HG02970 (cell line): ENCODE data around the gene GPRASP1.
A peak's percentile ranks its signal among the peaks of the same experiment; 100 is the strongest.
"Not testable (repeated sequence)": the region's sequence is repeated elsewhere in the genome, so short reads cannot be mapped to it uniquely, and the experiment has no call there.

Experiments used
- ATAC-seq: cut with Tn5 transposase; IDR thresholded peaks from one replicate; pipeline ENCODE4 v1.9.1; 2021; ENCODE audit warnings: mild to moderate bottlenecking, moderate library complexity, moderate number of reproducible peaks; ENCODE audit not compliant: unreplicated experiment, low FRiP score

Gene GPRASP1, protein sequence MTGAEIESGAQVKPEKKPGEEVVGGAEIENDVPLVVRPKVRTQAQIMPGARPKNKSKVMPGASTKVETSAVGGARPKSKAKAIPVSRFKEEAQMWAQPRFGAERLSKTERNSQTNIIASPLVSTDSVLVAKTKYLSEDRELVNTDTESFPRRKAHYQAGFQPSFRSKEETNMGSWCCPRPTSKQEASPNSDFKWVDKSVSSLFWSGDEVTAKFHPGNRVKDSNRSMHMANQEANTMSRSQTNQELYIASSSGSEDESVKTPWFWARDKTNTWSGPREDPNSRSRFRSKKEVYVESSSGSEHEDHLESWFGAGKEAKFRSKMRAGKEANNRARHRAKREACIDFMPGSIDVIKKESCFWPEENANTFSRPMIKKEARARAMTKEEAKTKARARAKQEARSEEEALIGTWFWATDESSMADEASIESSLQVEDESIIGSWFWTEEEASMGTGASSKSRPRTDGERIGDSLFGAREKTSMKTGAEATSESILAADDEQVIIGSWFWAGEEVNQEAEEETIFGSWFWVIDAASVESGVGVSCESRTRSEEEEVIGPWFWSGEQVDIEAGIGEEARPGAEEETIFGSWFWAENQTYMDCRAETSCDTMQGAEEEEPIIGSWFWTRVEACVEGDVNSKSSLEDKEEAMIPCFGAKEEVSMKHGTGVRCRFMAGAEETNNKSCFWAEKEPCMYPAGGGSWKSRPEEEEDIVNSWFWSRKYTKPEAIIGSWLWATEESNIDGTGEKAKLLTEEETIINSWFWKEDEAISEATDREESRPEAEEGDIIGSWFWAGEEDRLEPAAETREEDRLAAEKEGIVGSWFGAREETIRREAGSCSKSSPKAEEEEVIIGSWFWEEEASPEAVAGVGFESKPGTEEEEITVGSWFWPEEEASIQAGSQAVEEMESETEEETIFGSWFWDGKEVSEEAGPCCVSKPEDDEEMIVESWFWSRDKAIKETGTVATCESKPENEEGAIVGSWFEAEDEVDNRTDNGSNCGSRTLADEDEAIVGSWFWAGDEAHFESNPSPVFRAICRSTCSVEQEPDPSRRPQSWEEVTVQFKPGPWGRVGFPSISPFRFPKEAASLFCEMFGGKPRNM (N-terminal part only)

DNA sequence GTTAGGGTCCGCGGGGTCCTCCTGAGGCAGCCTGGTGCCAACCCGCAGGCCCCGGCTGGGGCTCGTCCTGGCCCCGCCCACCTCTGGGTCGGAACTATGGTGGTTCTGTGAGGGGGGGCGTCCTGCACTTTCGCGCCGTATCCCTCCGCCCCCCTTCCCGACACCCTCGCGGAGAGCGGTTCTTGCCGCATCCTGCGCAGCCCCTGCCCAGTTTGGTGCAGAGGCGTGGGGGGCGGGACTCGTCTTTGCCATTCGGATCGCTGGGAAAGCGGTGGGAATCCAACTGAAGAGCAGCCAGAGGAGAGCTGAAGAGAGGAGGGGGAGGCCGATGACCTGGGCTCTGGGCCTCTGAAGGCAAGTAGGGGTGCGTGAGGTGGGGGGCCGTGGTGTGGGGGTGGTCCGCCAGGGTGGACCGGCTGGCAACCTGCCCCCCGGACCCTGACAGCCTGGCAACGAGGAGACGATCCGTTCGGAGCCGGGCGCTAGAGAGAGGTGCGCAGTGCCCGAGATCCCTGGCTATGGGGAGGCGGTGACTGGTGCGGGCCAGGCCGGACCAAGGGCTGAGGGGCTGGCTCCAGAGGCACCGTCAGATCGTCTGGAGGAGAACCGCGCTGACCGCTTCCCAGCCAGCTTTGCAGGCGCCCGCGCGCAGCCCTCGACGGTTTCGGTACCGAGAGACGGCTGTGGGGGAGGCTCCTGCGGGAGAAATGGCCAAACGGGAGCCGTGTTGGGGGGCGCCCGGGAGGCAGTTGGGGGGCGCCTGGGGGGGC, at the start of gene GPRASP1:
Gene GPRASP1, plus strand, starts transcription at position 242 of the 770 bp plus-strand sequence. CDS start 2,431 bp downstream, outside the sequence.
- no peak for ATAC-seq

DNA sequence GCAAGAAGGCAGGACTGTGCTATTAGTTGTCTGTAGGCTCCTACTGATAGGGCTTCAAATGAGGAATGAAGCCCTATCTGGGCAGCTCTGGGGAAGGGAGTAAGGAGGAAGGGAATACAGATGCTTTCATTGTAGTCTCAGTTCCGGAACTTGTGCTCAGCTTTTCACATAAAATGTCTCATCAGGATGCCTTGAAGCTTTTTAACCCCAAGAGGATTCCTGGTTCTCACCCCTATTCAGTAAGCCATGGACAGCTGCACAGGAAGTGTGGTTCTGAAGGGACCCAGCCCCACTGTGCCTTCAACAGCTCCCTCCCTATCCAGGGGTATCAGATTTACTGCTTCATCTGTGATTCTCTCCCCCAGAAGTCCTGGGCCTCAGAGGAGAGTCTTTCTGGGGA, 47.0 kb upstream of the GPRASP1 start:
- no peak for ATAC-seq

DNA sequence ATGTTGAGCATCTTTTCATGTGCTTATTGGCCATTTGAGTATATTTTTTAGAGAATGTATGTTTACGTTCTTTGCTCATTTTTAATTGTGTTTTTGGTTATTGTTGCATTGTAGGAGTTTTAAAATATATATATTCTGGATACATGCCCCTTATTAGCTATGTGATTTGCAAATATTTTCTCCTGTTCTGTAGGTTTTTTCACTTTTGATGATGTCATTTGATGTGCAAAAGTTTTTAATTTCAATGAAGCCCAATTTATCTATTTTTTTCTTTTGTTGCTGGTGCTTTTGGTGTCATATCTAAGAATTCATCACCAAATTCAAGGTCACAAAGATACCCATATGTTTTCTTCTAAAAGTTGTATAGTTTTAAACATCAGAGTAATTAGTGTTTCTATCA, 45.2 kb upstream of the GPRASP1 start:
- ATAC-seq, result no peak

DNA sequence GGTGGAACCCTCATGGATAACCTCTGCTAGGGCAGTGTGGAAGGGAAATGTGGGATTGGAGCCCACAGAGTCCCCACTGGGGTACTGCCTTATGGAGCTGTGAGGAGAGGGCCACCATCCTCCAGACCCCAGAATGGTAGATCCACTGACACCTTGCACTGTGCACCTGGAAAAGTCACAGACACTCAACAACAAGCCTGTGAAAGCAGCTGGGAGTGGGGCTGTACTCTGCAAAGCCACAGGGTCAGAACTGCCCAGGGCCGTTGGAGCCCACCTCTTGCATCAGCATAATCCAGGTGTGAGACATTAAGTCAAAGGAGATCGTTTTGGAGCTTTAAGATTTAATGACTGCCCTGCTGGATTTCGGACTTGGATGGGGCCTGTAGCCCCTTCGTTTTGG, 40.4 kb upstream of the GPRASP1 start:
- ATAC-seq, result no peak

DNA sequence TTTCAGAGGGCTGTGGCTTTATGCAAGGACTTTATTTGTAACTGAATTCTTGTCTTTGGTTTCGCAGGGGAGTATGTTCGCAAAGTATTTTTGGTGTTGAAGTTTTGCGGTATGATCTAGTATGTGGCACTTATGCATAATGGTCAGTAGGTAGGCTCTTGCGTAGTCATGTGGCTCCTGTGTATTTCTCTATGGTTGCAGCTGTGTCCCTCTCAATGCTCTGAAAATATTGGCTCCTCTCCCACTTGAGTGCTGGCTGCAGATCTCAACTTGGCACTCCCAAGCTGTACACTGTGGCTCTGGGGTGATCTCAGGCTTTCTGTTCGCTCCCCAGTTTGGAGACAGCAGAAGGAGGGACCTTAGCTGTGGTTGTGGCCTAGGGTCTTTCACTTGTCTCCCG, 27.2 kb upstream of the GPRASP1 start:
- no peak for ATAC-seq

DNA sequence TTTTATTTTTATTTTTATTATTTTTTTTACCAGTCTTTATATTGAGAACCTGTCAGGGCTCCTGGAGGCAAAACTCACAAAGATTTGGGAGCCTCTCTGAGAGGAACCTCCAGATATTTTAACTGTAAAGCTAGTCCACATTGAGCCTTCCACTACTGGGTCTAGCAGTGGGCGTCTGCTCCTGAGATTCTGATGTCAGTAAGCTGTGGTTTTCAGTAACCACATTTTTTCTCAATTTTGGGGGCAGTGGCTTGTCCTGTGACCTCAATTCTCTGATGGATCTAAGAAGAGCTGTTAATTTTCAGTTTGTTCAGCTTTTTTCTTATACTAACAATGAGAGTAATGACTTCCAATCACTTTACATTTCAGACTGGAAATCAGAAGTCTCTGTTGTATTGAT, 23.6 kb upstream of the GPRASP1 start:
- ATAC-seq, result no peak

DNA sequence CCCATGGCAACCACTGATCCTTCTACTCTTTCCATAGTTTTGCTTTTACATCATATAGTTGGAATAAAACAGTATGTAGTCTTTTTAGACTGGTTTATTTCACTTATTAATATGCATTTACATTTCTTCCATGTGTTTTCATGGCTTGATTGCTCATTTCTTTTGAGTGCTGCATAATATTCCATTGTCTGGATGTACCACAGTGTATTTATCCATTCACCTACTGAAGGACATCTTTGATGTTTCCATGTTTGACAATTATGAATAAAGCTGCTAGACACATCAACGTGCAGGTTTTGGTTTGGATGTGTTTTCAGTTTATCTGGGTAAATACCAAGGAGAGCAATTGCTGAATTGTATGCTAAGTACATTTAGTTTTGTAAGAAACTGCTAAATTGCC, 13.7 kb upstream of the GPRASP1 start:
- ATAC-seq, result no peak

DNA sequence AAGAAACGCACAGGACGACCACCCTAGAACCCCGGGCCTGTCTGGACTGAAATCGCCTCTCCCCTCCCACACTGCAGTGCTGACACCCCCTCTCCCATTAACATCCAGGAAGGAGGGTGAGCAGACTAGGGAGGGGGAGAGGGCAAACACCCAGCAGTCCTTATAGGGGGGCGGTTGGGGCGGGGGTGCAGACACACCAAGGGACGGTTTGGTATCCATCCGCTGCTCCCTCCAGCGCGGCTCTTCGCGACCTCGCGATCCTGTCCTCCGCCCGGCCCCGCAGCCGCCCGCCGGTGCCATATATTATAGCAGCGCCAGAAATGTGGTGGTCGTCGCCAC, 411 bp upstream of the GPRASP1 start:
- ATAC-seq, result no peak

DNA sequence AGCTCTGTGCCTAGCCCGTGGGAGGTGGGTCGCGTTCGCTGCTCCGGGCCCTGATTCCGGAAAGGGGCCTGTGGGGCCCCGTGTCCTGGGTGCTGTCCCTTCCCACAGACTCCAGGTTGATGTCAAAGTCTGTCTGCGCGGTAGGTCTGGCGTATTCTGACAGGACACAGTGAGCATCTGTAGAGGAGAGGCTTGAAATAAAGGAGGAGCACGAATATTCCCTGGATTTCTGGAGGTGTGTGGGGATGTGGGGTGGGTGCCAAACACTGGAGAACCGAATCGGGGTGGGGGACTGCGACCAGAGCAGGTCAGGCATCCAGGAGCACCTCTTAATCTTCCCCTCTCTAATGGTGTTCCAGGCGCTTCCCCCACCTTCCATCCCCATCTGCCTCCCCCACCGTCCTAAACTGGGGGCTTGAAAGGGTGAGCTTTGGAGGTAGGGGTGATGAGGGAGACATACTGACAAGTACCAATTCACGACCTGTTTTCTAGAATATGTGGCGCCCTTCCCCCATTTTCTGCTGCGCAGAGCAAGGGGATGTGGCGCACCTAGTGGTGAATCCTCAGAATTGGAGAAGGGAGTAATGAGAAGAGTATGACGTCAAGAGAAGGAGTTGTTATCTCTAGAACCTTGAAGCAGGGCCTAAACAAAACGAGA, 877 bp downstream of the GPRASP1 start:
- no peak for ATAC-seq

DNA sequence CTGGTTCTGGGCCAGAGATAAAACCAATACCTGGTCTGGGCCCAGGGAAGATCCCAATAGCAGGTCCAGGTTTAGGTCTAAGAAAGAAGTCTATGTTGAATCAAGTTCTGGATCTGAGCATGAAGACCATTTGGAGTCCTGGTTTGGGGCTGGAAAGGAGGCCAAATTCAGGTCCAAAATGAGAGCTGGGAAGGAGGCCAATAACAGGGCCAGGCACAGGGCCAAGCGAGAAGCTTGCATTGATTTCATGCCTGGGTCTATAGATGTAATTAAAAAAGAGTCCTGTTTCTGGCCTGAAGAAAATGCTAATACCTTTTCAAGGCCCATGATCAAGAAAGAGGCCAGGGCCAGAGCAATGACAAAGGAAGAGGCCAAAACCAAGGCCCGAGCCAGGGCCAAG, 3.4 kb downstream of the GPRASP1 start:
- no peak for ATAC-seq

DNA sequence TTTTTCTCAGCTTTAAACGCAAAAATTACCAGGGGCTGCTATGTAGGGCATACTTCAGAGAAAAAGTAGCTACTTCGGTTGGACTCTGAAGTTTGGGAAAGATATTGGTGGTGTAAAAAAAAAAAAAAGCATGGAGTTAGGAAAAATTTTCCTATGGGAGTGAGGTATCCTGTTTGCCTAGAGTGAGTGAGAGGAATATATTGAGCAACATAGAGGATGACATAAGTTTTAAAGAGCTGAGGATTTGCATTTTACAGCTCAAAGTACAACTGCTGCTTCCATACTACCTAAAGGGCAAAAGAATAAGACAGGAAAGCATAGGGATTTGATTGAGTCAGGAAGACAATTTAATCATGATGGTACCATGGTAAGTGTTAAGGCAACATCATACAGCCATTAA, 7.3 kb downstream of the GPRASP1 start:
- ATAC-seq, result no peak

DNA sequence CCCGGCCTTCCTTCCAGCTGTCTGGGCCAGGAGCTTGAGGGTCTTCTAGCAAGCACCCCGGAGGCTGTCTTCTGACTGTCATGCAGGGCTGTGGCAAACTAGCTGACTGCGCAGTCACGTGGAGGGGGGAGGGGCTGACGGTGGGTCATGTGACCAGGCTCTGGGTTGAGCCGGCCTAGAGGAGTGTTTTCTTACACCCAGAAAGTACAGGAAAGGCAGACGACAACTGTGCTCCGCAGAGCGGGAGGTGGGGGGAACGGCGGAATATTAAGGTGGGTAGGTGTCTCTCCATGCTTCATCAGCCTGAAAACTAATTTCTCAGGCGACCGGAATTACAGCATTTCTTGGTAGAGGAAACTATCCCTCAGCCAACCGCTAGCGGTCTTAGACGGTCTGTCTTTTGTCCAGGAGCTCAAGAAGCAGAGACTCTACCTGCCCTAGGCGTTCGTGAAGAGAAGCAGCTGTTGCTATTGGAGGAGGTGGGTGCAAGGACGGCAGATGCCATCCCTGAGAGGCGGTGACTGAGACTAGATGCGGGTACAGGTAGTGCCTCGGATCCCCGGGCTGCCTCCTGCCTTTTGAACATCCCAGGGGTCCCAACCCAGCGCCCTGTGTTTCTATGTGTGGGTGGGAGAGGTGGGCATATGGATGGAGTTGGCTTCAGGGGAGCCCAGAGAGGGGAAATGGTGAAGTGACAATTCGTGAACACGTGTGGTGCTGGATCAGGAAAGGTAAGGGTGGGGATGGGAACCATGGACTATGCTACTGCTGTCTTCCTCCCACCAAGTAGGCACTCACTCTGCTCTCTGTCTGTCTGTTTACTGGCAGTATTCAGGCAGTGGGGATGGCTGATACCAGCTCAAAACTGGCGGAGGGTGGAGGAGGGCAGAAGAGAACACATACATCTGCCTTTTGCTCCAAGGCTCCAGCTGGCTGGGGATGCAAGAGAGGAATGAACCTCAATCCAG, 8.8 kb downstream of the GPRASP1 start:
- peak; percentile 75 for ATAC-seq

DNA sequence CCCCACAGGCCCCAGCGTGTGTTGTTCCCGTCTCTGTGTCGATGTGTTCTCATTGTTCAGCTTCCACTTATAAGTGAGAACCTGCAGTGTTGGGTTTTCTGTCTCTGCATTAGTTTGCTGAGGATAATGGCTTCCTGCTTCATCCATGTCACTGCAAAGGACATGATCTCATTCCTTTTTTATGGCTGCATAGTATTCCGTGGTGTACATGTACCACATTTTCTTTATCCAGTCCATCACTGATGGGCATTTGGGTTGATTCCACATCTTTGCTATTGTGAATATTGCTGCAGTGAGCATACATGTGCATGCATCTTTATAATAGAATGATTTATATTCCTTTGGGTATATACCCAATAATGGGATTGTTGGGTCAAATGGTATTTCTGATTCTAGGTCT, 12.5 kb downstream of the GPRASP1 start:
- ATAC-seq, result not testable (repeated sequence)

DNA sequence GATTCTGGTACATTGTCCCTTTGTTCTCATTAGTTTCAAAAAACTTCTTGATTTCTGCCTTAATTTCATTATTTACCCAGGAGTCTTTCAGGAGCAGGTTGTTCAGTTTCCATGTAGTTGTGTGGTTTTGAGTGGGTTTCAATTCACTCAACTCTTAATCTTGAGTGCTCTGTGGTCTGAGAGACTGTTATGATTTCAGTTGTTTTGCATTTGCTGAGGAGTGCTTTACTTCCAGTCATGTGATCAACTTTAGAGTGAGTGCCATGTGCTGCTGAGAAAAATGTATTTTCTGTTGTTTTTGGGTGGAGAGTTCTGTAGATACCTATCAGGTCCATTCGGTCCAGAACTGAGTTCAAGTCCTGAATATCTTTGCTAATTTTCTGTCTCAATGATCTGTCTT, 15.8 kb downstream of the GPRASP1 start:
- ATAC-seq, result not testable (repeated sequence)

DNA sequence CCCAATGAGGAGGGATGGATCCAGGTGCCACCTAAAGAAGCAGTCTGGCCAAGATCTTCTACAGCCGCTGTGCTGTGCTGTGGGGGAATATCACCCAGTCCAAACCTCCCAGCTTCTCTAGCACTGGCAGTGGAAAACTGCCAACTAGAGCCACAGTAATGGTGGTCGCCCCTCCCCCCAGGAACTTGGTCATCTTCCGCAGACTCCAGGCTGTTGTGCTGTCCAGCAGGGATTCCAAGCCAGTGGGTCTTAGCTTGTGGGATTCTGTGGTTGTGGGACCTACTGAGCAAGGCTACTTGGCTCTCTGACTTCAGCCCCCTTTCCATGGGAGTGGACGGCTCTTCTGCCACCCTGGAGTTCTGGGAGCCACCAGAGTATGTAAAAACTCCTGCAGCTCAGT, 18.2 kb downstream of the GPRASP1 start:
- no peak for ATAC-seq

DNA sequence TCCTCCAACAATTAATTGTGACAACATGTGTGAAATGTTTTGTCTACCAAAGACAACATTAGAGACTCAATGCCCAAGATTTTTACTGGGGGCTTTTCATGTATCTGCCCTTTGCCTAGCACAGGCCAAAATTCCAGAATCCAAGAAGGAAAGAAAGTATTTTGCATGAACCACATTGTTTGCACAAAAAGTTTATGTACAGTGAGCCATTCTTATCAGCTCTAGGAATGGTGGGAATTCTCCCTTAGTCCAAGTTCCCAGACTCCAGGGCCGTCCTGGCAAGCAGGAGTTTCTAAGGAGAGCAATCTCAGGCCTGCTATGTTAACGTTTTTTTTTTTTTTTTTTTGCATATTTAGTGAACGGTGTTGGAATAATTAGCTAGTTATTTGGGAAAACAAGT, 21.6 kb downstream of the GPRASP1 start:
- no peak for ATAC-seq

DNA sequence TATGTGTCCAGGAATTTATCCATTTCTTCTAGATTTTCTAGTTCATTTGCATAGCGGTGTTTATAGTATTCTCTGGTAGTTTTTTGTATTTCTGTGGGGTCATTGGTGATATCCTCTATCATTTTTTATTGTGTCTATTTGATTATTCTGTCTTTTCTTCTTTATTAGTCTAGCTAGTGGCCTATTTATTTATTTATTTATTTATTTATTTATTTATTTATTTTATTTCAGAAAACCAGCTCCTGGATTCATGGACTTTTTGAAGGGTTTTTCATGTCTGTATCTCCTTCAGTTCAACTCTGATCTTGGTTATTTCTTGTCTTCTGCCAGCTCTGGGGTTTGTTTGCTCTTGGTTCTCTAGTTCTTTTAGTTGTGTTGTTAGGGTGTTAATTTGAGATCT, 26.2 kb downstream of the GPRASP1 start:
- not testable (repeated sequence) for ATAC-seq

DNA sequence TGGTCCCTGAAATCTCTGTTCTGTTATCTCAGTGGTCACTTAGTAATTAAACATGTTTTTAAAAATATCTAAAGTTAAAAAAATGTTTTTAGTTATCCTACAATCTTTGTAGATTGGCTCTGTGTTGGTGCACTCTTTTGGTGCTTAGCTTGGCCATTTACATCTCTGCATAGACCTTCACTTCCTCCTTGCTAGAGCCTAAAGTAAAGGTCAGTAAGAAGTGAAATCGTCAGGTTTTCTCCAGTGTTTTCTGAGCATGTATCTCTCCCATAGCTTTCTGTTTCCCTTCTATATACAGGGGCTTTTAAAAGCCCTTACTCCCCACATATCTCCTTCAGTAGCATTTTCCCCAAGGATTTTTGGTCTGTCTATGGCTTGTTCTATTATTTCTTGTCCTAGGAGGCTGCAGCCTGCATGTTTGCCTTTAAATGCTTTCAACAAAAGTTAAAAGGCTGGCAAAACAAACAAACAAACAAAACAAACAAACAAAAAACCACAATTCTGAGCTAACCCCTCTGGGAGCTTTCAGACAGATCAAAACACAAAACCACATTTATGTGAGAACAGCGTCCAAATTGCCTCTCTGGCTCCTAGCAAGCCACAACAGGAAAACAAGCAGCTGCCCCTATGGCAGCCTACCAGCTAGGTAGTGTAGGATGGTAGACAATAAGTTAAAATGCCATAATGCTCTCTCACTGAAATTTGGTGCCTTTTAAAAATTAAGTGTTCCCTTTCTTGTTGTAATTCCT, 33.7 kb downstream of the GPRASP1 start:
- ATAC-seq, result no peak
